Fibroblast of peridontal ligament (primary cell): ENCODE data around the gene SOX10.
"Not testable (repeated sequence)": the region's sequence is repeated elsewhere in the genome, so short reads cannot be mapped to it uniquely, and the experiment has no call there.

ENCODE experiments used
- DNase-seq: peaks from one replicate; pipeline ENCODE4 v3.0.0-alpha.2; 2010; ENCODE audit errors: extremely low read depth

The SOX10 gene

GRCh38 chr22:37965940-37966664 is 18.3 kb downstream of the SOX10 start:
- DNase-seq = peak; percentile 13

DNA sequence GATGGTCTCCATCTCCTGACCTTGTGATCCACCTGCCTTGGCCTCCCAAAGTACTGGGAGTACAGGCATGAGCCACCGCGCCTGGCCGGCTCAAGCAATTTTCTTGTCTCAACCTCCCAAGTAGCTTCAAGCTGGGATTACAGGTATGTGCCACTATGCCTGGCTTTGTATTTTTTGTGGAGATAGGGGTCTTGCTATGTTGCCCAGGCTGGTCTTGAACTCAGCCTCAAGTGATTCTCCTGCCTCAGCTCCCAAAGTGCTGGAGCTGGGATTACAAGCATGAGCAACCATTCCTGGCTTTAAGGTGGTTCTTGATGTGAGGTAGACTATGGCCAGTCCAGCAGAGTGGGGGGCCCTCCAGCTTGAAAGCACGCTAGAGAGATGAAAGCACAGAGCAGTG is 23.3 kb downstream of the SOX10 start:
- DNase-seq = no peak

DNA sequence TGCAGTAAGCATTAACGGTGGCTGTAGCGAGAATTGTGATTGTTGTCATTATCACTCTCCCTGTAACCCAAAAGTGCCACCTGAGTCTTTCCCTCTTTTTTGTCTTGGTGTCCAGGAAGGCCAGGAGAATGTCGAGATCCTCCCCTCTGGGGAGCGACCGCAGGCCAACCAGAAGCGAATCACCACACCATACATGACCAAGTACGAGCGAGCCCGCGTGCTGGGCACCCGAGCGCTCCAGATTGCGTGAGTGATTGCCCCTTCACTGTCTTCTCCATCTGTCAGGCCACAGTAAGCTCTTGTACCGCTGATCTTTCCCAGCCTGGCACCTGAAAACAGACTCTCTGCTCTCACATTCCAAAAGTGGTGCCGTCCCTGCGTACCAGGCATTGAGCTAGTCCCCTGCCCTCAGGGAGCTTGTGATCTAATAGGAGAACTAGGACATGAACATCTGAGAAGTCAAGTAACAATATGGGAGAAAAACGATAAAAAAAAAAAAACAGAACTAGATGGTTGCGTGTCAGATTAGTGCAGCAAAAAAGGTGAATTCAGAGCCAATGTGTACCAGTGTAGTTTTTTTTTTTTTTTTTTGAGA is 25.0 kb downstream of the SOX10 start:
- no peak for DNase-seq

DNA sequence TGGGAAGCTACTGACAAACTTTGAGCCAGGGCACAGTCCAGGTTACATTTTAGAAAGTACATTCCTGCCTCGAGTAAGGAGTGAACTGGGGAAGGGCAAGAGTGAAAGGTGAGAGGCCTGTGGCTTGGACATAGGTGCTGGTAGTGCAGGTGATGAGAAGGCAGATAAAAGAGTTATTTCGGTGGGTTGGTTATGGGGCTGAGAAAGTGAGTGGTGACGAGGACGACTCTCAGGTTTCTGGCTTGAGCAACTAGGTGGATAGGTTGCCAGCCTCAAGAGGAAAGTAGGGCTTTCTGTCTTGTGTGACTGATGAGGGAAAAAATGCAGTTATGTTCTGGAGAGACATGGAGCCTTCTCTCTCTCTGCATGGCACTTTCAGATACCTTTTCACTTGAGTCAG is 27.1 kb downstream of the SOX10 start:
- DNase-seq = no peak

DNA sequence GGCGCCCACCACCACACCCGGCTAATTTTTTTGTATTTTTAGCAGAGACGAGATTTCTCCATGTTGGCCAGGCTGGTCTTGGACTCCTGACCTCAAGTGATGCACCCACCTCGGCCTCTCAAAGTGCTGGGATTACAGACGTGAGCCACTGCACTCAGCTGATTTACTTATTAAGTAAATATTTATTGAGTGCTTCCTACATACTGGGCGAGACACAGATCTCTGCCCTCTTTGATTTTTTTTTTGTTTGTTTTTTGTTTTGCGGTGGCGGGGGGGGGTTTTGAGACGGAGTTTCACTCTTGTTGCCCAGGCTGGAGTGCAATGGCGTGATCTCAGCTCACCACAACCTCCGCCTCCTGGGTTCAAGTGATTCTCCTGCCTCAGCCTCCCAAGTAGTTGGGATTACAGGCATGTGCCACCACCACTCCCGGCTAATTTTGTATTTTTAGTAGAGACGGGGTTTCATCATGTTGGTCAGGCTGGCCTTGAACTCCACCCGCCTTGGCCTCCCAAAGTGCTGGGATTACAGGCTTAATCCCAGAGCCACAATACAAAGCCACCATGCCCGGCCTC is 28.4 kb downstream of the SOX10 start:
- not testable (repeated sequence) for DNase-seq

- no peak for DNase-seq
These were observed 29.7 kb downstream of the SOX10 start for GRCh38 chr22:37954686-37955085.

- DNase-seq = peak; percentile 95
These were observed 30.7 kb downstream of the SOX10 start, which contains the start of the genes C22orf23 and POLR2F for GRCh38 chr22:37953437-37954179. C22orf23 (minus strand) TSS chr22:37953601; CDS start chr22:37953149, 452 bp downstream. POLR2F (plus strand) TSS chr22:37953699; CDS start chr22:37953788, 89 bp downstream.

GRCh38 chr22:37953062-37953436 is 31.3 kb downstream of the SOX10 start:
- DNase-seq = no peak

- not testable (repeated sequence) for DNase-seq
These were observed 31.7 kb downstream of the SOX10 start for GRCh38 chr22:37952629-37953028.

DNA sequence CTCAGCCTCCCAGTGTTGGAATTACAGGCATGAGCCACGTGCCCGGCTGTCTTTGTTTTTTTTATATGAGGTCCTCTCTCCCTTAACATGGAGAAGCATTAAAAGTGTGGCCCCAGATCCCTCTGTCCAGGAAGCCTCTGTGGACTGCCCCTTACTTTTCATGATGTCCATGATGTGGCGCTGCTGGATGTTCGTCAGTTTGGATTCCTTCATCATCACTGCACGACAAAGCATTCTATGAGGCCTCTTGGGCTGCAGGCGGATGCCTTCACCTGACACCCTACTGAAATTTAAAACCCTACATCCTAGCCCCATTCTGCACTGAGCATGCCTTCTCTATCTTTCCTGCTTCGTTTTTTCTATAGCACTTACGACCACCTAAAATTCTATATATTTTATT is 33.0 kb downstream of the SOX10 start:
- DNase-seq = no peak

- not testable (repeated sequence) for DNase-seq
These were observed 37.1 kb downstream of the SOX10 start for GRCh38 chr22:37947142-37947795.

GRCh38 chr22:37944423-37944822 is 39.9 kb downstream of the SOX10 start:
- not testable (repeated sequence) for DNase-seq

DNA sequence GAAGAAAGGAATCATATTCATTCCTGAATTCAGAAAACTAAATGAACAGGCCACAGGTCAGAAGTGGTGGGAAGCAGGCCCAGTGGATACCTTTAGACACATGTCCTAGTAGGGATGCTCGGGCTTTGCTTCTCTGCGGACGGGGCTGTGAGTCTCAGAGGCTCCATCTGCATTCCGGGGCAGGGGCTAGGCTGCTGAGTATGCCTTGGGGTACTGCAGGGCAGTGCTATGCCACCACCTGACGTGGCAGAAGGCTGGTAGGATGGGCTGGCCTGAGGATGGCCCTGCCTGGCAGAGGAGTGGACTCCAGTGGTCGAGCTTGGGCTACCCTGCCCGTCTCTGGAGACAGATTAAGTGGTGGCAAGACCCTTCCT is 40.5 kb downstream of the SOX10 start:
- no peak for DNase-seq

DNA sequence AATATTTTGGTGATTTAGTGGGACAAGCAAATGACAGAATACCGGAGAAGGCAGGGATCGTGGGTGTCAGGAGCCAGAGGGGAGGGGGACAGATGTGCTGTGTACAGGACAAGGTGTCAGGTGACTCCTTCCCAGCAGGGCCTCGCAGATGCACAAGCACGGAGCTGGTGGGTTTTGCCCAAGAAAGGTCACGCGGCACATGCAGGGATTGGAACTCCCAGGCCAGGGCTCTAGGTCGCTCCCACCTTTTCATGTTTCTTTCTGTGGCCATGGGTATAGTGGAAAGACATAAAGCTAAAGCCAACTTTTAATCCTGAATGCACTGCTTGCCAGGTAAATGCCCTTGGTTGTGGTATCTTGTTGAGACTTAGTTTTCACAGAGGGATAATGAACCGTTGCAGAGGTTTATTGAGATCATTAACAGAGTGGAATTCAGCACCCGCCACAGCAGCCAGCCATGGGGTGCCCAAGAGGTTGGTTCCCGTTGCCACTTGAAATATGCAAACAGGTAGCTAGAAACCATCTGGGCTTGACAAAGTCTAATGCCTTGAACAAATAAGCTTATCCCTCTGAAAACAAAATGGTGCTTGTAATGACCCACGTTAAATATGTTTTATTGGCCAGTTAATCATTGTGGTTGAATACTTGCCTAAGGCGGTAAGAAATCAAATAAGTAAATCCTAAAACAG is 41.1 kb downstream of the SOX10 start:
- DNase-seq = no peak

- no peak for DNase-seq
These were observed 42.2 kb downstream of the SOX10 start for GRCh38 chr22:37942133-37942532.

DNA sequence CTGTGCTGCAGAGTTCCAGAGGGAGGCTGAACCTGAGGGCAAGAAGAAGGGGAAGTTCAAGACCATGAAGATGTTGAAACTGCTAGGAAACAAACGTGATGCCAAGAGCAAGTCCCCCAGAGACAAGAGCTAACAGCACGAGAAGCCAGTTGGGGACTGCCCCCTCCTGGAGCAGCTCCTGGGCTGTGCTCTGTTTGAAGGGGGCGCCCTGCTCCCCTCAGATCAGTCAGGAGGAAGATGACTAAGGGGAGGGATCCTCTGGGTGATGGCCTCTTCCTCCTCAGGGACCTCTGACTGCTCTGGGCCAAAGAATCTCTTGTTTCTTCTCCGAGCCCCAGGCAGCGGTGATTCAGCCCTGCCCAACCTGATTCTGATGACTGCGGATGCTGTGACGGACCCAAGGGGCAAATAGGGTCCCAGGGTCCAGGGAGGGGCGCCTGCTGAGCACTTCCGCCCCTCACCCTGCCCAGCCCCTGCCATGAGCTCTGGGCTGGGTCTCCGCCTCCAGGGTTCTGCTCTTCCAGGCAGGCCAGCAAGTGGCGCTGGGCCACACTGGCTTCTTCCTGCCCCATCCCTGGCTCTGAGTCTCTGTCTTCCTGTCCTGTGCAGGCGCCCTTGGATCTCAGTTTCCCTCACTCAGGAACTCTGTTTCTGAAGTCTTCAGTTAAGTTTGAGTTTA is 43.5 kb downstream of the SOX10 start:
- DNase-seq = peak; percentile 46

DNA sequence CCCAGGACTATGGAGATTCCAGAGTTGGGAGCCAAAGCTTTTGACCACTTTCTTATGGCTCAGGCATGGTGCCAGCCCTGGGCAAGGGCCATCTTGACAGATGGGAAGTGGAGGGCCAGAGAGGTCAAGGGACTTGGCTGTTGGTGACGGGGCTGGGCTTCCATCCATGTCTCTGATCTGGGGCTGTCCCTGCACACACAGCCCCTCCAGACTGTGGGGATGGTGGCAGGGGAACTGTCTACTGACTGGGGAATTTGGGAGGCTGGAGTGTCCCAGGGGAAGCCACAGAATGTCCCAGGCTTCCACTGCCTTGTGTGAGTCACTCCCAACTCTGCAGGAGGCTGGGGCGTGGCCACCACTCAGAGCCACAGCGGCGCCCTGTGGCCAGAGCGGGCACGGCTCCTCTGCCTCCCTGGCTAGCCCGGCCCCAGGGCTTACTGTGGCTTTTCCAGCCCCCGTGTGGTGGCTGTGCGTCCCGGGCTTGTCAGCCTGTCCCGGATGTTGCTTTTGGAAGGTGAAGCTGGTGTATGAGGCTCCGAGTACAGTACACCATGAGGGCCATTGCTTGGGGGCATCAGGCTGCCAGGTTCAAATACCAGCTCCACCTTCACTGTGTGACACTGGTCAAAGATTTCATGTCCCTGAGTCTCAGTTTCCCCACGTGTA is 50.5 kb downstream of the SOX10 start:
- peak; percentile 82 for DNase-seq

GRCh38 chr22:37932821-37933578 is 51.4 kb downstream of the SOX10 start:
- DNase-seq = no peak

DNA sequence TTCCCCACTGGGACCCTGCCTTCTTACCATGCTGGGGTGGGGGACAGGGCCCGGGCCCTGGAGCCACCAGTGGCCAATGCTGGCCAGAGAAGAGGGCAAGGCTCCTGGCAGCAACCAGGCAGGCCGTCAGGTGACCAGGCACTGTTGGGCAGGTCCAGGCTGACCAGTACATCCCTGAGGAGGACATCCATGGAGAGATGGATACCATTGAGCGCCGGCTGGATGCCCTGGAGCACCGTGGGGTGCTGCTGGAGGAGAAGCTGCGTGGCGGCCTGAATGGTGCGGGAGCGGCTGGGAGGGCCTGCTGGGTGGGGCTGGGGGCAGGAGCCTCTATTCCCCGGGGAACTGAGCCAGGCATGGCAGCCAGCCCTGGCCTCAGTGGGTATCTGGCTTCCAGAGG is 52.0 kb downstream of the SOX10 start:
- no peak for DNase-seq
